ENCODE measurements around the gene SMU1.
"Not testable (repeated sequence)": the region's sequence is repeated elsewhere in the genome, so short reads cannot be mapped to it uniquely, and the experiment has no call there.

SMU1 gene

DNA sequence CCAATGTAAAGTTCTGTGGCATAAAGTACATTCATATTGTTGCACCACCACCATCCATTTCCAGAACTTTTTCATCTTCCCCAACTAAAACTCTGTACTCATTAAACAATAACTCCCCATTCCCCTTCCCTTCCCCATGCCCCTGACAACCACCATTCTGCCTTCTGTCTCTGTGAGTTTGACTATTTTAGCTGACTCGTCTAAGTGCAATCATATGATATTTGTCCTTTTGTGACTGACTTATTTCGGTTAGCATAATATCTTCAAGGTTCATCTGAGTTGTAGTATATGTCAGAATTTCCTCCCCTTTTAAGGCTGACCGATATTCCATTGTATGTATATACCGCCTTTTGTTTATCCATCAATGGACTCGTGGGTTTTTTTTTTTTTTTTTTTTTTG is 29.0 kb upstream of the SMU1 start:
- DNase-seq (ENCODE audit: low read depth in 2 of 2) = no peak

GRCh38 chr9:33104401-33104800 is 27.9 kb upstream of the SMU1 start:
- DNase-seq (ENCODE audit: low read depth in 2 of 2) = no peak

DNA sequence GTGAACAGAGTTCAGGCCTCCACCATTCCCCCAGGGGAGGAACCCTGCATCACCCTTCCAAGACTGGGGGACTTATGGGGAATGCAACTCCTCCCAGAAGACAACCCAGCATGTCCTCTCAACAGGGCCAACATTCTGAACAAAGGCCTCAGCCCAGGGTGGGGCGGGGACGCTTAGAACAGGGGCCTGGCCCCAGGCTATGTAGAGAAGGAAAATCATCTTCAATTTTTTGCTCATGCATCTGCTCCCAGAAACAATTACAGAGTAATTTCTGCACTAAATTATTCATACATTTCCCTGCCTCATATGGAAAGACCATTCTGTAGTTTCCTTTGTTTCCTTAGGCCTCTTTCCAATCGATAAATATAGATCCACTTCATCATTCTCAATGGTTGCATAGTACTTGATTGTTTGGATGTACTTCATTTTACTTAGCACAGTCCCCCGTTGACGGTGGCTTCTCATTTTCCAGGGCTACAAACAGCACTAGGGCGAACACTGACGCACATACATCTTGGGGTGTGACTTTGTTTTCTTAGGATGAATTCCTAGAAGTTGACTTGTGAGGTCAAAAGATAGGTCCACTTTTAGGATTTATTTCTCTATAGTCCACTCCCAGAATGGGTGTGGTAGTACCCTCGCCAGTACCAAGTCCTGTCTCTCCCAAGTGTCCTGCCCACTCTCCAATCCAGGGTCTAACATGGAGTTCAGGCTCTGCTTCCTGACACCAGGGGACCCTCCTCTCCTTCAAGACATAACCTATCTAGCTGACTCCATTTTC is 27.2 kb upstream of the SMU1 start:
- DNase-seq (ENCODE audit: low read depth in 2 of 2) = no peak

DNA sequence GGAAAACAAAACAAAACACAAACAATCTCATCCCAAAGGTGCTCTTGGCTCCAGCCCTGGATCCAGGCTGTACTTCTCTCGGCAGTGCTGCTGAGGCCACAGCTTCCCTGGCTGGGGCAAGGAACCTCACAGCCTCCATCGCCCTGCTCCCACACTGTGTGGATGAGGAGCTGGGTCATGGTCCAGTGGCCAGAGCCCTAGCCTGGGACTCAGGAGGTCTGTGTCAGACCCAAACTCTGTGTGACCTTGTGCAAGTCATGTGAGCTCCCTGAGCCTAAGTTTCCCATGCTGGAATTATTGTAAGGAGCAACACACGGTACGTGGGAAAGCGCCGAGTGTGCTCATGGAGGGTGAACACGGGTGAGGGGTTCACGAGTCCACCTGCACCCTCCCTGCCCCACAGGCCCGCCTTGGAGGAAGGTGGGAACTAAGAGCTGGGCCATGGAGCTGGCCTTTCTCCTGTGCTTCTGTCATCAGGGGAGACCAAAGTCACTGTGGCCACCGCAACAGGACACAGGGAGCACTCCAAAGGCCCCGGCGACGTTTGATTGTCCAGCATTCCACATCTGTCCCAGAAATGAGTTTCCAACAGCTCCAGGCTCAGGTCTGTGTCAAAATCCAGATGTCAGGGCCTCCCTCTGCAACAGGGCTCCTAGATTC is 26.2 kb upstream of the SMU1 start:
- DNase-seq (ENCODE audit: low read depth in 2 of 2) = no peak

GRCh38 chr9:33101104-33101951 is 24.9 kb upstream of the SMU1 start:
- DNase-seq (ENCODE audit: low read depth in 2 of 2) = no peak

DNA sequence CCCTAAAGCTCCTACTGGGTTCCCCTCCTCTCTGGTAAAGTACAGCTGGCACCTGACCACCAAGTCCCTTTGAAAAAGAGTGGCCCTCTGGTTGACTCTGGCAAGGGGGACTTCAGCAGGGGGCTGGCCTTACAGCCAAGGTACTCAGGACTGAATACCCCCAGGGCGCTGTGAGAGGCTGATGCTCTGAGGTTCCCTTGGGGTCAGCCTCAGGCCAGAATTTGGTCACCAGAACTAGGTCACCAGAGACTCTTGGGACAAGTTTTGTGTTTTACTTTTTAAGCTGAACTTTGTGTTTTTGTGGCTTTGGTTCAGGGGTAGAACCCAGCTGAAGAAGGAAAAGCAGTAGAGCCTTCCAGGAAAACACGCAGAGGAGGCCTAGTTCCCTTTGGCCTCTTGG is 23.3 kb upstream of the SMU1 start:
- DNase-seq (ENCODE audit: low read depth in 2 of 2) = no peak

- no peak for DNase-seq (ENCODE audit: low read depth in 2 of 2)
These were observed 20.7 kb upstream of the SMU1 start for GRCh38 chr9:33097192-33097591.

- DNase-seq (ENCODE audit: low read depth in 2 of 2) = no peak
These were observed 16.2 kb upstream of the SMU1 start for GRCh38 chr9:33092634-33093033.

DNA sequence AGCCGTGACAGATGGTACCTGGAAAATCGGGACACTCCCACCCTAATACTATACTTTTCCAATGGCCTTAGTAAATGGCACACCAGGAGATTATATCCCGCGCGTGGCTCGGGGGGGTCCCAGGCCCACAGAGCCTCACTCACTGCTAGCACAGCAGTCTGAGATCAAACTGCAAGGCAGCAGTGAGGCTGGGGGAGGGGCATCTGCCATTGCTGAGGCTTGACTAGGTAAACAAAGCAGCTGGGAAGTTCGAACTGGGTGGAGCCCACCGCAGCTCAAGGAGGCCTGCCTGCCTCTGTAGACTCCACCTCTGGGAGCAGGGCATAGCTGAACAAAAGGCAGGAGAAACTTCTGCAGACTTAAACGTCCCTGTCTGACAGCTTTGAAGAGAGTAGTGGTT is 9.2 kb upstream of the SMU1 start:
- not testable (repeated sequence) for DNase-seq (ENCODE audit: low read depth in 2 of 2)

DNA sequence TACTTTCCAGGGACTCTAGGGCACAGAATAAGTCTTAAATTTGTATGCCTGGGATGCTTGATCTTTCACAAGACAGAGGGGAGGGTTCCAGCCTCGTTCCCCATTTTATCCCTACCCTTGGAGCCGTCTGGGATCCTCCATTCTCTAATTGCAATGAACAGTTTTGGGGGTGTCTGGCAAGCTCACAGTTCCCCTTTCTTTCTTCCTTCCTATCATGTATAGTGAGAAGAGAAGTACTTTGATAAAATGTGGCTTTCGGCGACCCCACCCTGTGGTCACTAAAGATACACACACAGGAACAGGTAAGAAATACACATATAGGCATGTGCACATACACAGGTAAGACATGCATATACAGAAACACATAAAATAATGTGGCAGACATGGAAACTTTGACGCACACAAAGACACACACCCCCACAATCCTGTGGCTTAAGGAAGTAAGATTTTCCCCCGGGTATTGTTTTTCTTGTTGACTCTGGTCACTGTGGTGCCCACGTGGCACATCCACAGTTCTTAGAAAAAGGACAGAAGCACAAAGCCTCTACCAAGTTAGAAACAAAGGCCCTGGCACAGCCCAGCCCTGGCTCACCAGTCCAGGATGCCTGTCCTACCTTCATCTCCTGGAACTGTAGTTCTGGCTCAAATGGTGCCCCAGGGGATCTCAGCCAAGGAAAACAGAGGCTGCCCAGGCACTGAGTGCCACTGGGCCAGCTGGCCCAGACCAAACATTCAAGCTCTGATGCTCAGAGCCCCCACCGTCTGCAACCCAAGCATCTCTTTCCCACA is 6.3 kb upstream of the SMU1 start:
- no peak for DNase-seq (ENCODE audit: low read depth in 2 of 2)

GRCh38 chr9:33082128-33082527 is 5.7 kb upstream of the SMU1 start:
- DNase-seq (ENCODE audit: low read depth in 2 of 2) = no peak

DNA sequence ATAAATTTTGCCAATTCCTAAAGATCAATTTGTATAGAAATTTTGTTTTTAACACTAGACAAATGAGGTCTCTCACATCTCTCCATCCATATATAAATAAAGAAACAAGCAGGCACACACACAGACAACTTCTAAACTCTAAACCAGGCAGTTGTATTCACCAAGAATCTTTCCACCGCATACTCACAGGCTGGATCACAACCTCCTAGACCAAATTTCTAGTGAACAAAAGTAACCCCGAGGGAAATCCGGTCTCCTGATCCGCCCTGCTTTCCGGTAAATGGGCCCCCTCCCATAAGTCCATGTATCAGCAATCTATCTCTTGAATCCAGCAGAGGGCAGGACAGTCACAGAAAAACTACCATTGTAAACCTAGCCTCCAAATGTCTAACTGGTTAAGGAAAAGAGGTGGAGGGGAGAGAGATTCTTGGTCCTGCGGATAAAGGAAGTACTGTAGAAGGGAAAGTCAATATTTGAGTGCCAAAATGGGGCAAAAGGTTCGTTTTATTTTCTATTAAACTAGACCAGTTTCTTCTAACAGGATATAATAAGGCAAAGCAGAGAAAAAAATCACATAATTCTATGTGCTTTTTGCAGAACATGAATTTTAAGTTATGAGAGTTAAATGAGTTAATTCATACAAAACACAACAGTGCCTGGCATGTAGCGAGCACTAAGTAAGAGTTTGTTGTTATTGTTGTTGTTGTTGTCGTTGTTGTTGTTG is 4.8 kb upstream of the SMU1 start:
- DNase-seq (ENCODE audit: low read depth in 2 of 2) = peak; percentile 18 to 21

GRCh38 chr9:33080534-33080933 is 4.1 kb upstream of the SMU1 start:
- no peak for DNase-seq (ENCODE audit: low read depth in 2 of 2)

- no peak for DNase-seq (ENCODE audit: low read depth in 2 of 2)
These were observed 7.5 kb downstream of the SMU1 start for GRCh38 chr9:33068991-33069390.

DNA sequence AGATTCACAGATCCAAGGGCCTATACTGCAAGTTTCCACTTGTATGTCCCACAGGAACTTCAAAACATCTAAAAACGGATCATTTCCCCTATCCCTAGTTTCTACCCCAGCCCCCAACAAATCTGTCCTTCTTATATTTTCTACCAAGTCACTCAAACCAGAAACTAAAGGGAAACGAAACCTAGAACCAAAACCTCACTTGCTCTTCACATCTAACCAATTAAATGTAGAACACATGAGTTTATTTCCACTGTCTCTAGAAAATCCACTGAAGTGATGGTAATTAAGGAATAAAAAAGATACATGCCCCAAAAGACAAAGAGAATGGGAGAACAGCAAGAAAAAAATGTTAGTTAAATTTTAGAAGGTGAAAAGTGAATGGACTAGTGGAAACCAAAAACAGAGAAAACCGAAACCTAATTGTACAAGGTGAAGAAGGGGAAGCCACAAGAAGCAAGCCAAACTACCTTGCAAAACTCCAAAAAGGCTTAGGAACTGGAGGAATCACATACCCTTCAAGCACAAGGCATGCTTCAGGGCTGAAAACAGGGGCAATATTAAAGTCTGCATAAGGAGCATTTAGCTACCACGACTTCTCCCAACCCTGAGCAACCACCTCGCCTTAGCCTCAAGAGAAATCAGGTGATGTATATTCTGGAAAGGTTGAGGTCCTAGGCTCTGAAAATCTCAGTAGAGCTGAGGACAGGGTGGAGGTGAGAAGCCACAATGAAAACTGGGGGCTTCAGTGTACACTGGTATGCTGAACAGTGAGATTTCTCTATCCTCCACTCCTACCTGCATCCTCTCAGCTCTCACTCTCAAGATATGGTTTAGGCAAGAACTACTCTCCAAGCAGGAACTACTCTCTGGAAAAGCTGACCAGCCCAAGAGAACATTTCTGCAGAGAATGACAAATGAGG is 11.1 kb downstream of the SMU1 start:
- no peak for DNase-seq (ENCODE audit: low read depth in 2 of 2)

DNA sequence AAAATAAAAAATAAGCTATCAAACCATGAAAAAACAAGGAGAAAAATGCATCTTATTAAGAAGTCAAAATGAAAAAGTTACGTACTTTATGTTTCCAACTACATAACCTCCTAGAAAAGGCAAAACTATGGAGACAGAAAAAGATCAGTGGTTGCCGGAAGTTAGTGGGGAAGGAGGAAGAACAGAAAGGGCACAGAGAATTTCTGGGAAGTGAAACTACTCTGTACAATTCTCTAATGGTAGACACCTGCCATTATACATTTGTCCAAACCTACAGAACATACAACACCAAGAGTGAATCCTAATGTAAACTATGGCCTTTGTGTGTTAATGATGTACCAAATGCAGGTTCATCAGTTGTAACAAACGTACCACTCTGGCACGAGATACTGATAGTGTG is 25.3 kb downstream of the SMU1 start:
- no peak for DNase-seq (ENCODE audit: low read depth in 2 of 2)

- no peak for DNase-seq (ENCODE audit: low read depth in 2 of 2)
These were observed 26.7 kb downstream of the SMU1 start for GRCh38 chr9:33049680-33050361.

DNA sequence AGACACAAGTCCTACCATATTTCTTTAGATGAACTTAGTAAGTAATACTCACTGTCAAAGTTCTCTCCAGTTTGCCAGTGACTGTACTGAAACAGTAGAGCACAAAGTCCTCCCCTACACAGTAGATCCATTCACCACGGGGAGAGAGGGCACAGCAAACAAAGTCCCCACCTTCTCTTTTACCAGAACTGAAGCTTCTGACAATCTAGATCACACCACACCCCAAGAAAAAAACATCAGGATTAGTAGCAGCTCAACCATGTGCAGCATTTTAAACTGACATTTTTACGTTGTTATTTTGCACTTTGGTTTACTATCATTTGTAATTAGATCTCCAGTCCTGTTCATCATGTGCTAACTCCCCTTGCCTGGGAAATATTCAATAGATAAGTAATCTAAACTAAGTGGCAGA is 28.4 kb downstream of the SMU1 start:
- DNase-seq (ENCODE audit: low read depth in 2 of 2) = no peak

DNA sequence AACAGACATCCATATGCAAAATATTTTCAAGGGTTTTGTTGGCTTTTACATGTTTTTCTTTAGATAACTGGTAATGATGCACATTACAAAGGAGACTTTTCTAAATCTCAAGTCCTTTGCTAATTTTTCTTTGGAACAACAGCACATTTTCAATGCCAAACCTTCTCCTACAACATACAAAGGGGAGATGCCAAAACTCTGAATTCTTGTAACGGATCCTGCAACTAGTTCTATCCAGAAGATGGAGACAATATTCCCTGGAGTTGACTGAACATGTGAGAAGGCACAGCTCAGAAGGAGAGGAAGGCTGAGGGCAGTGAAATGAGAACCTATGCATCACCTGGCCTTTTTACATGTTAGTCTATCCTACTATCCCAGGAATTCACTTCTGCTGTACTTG is 30.4 kb downstream of the SMU1 start:
- no peak for DNase-seq (ENCODE audit: low read depth in 2 of 2)

Data from stimulated activated CD8-positive, alpha-beta memory T cell treated with anti-CD3 and anti-CD28 coated beads, Interleukin-2, amount 100 ng/mL, for 1 hour (primary cell).